NCI-H748 (cell line): Measurements from ENCODE around the gene RRAD.

Source experiments
- DNase-seq: peaks from one replicate; lab custom pipeline; 2025; ENCODE audit not compliant: unreplicated experiment; lab: John Stamatoyannopoulos, UW

Gene RRAD

GRCh38 chr16:66917741-66918140 lies 7.6 kb downstream of the RRAD start:
- no peak for DNase-seq

DNA sequence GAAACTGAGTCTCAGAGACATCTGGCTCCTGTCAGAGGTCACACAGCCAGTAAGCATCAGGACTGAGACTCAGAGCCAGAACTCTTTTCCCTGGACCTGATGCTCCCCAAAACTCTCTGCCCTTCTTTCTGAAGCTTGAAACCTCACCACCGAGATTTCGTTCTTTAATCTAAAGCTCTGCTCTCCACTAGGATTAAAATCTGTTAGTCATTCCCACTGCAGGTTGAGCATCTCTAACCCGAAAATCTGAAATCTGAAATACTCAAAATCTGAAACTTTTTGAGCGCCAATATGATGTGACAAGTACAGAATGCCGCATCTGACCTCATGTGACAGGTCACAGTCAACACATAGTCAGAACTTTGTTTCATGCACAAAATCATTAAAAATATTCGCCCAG lies 8.8 kb downstream of the RRAD start:
- DNase-seq = no peak

- no peak for DNase-seq
Observed at GRCh38 chr16:66915041-66915440, 10.3 kb downstream of the RRAD start.

DNA sequence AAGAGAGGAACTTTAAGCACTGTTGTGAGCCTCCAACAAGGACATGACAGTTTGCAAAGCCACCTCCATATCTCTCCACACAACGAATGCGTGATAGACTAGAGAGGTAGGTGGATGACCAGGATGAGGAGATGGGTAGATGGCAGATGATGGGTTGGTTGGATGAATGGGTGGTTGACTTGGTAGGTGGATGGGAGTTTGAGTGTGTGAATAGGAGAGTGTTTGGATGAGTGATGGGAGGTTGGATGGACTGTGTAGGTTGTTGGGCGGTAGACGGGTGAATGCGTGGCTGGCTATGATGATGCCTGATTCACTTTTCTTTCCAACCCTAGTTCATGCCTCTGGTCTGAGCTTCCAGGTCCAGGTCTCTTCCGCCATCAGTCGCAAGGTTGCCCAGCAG lies 10.8 kb downstream of the RRAD start:
- no peak for DNase-seq

GRCh38 chr16:66913711-66914110 lies 11.6 kb downstream of the RRAD start:
- DNase-seq = no peak

DNA sequence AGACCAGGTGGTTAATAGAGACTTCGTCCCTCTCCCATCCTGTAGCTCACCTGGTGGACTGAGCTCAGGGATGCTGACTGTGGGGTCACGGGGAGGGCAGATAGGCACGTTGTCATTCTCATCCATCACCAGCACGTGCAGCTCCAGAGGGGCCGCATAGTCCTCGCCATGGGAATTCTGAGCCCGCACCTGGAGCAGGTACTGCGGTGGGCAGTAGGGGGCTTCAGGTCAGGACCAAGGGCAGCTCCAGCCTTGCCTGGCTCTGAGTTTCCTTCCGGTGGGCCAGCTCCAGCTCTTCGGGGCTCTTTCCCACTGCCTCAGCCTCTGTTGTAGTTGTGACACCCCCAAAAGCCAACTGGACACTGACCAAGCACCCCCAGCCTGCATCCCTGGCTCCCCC lies 12.3 kb downstream of the RRAD start:
- DNase-seq = no peak

DNA sequence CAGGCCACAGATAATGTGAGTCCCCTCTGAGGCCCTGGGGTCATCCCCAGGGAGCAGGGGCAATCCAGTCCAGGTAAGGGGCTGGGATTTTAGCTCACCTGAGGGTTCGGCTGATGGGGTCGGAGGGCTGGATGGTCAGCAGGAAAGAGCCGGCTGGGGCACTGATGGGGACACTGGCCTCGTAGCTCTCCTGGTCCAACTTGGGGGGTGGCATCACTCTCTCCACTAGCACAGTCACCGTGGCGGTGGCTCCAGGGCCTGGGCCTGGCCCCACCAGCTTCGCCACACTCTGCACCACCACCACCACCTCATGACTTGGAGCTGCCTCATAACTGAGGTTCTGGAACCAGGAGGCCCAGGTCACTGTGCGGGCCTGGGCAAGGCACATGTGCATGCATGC lies 13.5 kb downstream of the RRAD start:
- no peak for DNase-seq

DNA sequence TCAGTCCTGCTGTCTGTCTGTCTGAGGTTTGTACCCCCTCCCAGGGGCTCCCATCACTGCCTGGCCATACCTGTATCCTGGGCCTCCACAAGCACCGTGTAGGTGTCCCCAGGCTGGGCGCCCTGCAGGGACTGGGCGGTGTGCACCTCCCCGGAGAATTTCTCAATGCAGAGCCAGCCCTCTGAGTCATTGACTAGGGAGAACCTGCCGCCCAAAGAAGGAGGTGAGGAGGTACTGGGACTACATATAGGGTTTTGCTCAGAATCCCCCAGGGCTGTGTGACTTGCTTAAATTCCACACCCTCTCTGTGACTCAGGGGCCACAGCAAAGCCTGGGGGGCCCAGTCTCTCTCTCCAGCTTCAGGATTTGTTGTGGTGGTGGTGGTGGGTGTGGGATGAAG lies 14.2 kb downstream of the RRAD start:
- no peak for DNase-seq

GRCh38 chr16:66910175-66910940 lies 15.0 kb downstream of the RRAD start:
- DNase-seq = no peak

DNA sequence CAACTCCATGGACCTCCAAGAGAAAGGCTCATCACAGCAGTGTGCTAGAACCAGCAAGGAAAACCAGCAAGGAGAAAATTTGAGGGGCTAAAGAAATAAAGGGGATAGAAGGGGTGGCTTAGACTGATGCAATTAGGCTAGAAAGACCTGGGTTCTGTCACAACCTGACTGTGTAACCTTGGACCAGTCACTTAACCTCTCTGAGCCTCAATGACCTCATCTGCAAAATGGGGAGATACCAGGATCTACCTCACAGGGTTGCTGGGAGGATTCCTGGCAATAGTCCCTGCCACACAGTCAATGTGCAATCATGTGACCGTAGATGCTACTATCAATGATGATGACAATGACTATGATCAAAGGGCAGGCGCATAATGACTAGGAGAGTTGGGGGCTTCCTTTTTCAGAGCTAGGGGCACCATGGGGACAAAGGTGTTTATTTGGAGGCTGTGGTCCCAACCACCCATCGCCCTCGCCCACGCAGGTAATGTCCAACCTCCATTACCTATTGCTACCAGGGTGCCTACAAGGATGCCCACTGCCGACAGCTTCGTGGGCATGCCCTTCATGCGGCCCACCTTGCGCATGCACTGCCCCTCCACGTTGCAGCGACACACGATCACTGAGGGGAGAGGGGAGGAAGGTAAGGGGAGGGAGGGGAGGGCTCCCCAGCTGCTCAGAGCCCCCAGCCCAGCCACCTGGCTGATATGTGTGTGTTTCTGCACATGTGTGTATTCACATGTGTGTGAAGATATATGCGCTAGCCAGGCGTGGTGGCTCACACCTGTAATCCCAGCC lies 16.4 kb downstream of the RRAD start:
- no peak for DNase-seq

GRCh38 chr16:66908116-66908515 lies 17.2 kb downstream of the RRAD start:
- no peak for DNase-seq

GRCh38 chr16:66906916-66907836 lies 18.2 kb downstream of the RRAD start:
- DNase-seq = no peak

DNA sequence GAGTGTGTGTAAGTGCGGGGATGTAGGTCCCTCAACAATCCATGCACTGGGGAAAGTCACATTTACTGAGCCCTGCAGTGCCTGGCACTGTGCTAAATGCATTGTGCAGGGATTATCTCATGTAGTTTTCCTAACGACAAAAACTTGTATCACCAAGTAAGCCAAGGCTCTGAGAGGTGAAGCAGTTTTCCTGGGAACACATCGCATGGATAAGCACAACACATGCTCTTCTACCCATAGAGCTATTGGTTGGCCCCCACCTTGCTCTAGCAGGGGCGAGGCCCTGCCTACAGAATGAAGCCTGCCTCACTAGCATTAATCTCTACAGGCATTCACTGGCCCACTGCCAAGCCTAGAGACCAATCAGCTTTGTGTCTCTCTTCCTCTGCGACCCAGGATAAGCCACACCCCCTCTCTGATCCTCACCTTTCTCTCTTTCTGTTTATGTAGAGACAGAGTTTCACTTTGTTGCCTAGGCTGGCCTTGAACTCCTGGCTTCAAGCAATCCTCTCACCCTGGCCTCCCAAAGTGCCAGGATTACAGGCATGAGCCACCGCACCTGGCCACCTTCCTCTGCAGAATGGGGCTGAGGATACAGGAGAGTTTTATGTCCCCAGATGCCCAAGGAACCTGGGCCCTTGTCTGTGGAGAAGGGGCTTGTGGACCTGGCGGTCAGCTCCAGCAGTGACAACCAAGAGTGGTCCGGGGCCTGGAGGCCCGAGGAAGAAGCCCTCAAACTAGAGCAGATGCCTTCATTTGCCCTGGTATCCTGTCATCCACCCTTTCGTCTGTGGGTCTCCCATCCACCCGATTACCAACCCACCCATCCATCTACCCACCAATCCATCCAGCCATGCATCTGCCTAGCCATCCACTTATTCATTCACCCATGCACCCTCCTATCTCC lies 19.4 kb downstream of the RRAD start:
- peak; percentile 34 for DNase-seq

GRCh38 chr16:66904846-66905632 lies 20.3 kb downstream of the RRAD start:
- DNase-seq = no peak

DNA sequence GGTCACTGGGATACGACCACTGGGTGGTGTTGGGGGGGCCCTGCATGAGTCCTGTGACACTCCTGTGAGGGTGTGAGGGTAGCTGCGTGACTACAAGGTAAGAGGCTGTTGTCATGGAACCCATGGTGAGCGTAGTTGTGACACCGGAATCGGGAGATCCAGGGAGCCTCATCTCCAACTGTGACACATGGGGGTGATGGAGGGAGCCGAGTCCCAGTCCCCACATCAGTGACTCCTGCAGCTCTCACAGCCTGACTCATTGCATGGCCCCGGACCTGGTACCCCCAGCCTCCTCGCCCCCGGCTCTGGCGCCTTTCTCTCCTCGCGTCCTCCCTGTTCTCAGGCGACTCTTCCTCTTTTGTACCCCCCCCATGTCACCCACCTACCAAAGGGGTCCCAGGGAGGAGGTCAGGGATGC lies 20.9 kb downstream of the RRAD start:
- no peak for DNase-seq

DNA sequence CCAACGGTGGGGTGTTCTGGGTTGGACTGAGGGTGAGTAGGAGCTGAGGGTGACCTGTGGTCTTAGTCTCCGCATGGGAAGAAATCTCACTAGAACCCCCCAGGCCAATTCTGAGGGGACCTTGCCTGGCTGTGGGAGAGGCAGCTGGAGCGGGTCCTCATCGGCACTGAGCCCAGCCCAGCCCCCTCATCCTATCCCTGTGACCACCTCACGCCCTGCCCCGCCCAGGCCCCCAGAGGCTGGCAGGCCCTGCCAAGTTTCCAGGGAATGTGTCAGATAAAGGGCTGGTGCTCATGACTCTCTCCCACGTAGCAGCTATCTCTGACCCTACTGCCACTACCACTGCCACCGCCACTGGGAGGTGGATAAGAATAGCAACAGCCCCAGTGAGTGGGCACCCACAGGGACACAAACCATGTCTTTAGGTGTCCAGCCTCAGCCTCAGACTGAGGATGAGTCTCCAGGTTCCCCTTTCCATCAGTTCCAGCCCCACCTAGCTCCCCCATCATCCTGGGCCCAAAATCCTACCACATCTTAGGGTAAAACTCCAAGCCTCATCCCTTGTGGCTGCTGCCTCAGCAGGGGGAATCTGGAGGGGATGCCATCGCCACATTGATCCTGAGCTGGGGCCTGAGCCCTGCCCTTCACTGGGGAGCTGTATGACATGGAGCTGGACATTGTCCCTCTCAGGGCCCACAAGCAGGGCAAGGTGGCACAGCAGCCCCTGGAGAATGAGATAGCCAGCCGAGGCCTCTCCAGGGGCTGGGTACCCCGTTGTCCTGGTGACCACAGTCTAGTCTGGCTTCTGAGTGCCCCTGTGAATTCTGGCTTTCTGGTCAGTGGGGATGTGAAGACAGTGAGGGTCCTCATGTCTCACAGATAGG lies 21.5 kb downstream of the RRAD start:
- no peak for DNase-seq

- DNase-seq = no peak
Observed at GRCh38 chr16:66902648-66903543, 22.4 kb downstream of the RRAD start.

- no peak for DNase-seq
Observed at GRCh38 chr16:66901626-66902025, 23.7 kb downstream of the RRAD start.
